VCaP (cell line): ENCODE data around the gene USH2A.

Source experiments
- H3K27ac ChIP-seq: fragments of 450-650 bp; 2 replicates; pipeline ENCODE4 v1.5.1; 2017
- CTCF ChIP-seq: fragments of 450-650 bp; conservative IDR thresholded peaks from 2 replicates; pipeline ENCODE4 v1.5.1; 2017; ENCODE audit warnings: mild to moderate bottlenecking, moderate library complexity

Gene USH2A

GRCh38 chr1:215606036-215606435, 817.2 kb downstream of the USH2A start:
- TF ChIP-seq CTCF = no peak
- H3K27ac ChIP-seq = peak overlapping the region; percentile 13; the same call in 1 of the 2 replicates

GRCh38 chr1:215605011-215605621, 818.1 kb downstream of the USH2A start:
- H3K27ac ChIP-seq = peak overlapping the region; percentile 13; the same call in 1 of the 2 replicates
- TF ChIP-seq CTCF = no peak

GRCh38 chr1:215603319-215603718, 819.9 kb downstream of the USH2A start:
- TF ChIP-seq CTCF = no peak
- no peak overlapping the region for H3K27ac ChIP-seq

- no peak overlapping the region for H3K27ac ChIP-seq
- no peak for TF ChIP-seq CTCF
These were observed 822.0 kb downstream of the USH2A start for GRCh38 chr1:215601276-215601675.

GRCh38 chr1:215600867-215601266, 822.4 kb downstream of the USH2A start:
- no peak overlapping the region for H3K27ac ChIP-seq
- no peak for TF ChIP-seq CTCF

- no peak for TF ChIP-seq CTCF
- H3K27ac ChIP-seq = no peak overlapping the region
These were observed 822.9 kb downstream of the USH2A start for GRCh38 chr1:215600258-215600792.

- TF ChIP-seq CTCF = no peak
- H3K27ac ChIP-seq = no peak overlapping the region
These were observed 823.7 kb downstream of the USH2A start for GRCh38 chr1:215599418-215600074.
